ENCODE results near the gene ANXA2R.
A peak's percentile ranks its signal among the peaks of the same experiment; 100 is the strongest.
"Not testable (repeated sequence)": the region's sequence is repeated elsewhere in the genome, so short reads cannot be mapped to it uniquely, and the experiment has no call there.

ANXA2R gene

GRCh38 chr5:43040287-43041098, at the start of gene ANXA2R:
Gene ANXA2R, minus strand, starts transcription at chr5:43040319. Its CDS starts 273 bp downstream, at chr5:43040046.
- peak; percentile 91 for DNase-seq (ENCODE audit: low spot score)

DNA sequence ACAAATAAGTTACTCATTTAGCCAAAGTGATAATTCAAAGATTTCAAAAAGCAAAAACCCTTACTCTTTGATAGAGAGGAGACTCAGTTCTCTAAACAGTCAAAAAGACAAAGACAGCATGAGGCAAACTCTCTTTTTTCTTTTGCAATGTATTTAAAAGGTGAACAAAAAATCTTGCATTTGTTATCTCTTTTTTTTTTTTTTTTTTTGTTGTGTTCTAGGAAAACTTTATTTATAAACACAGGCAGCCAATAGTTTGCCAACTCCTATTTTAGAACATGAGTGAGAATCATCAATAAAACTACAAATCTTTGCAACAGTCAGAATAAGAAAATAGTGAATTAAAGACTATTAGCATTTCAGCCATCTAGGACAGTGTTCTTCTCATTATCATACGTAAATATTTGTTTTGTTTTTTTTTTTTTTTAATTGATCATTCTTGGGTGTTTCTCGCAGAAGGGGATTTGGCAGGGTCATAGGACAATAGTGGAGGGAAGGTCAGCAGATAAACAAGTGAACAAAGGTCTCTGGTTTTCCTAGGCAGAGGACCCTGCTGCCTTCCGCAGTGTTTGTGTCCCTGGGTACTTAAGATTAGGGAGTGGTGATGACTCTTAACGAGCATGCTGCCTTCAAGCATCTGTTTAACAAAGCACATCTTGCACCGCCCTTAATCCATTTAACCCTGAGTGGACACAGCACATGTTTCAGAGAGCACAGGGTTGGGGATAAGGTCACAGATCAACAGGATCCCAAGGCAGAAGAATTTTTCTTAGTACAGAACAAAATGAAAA, 46.2 kb upstream of the ANXA2R start:
- DNase-seq (ENCODE audit: low spot score) = not testable (repeated sequence)

GRCh38 chr5:43085453-43085852, 45.3 kb upstream of the ANXA2R start:
- no peak for DNase-seq (ENCODE audit: low spot score)

GRCh38 chr5:43084468-43084867, 44.3 kb upstream of the ANXA2R start:
- not testable (repeated sequence) for DNase-seq (ENCODE audit: low spot score)

DNA sequence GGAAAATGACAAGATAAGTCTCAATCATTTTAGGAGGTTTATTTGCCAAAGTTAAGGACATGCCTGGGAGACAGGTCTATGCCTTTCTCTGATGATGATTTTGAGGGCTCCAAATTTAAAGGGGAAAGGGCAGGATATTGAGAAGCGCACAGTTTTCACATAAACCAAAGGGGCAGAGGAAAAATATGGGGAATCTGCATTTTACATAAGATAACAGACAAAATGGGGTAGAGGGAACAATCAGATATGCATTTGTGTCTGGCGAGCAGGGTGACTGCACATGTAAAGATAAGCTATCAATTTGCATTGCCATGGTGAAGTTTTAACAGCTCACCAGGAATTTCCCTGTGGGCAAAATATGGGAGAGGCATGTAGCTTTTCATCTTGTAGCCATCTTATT, 41.2 kb upstream of the ANXA2R start:
- DNase-seq (ENCODE audit: low spot score) = not testable (repeated sequence)

DNA sequence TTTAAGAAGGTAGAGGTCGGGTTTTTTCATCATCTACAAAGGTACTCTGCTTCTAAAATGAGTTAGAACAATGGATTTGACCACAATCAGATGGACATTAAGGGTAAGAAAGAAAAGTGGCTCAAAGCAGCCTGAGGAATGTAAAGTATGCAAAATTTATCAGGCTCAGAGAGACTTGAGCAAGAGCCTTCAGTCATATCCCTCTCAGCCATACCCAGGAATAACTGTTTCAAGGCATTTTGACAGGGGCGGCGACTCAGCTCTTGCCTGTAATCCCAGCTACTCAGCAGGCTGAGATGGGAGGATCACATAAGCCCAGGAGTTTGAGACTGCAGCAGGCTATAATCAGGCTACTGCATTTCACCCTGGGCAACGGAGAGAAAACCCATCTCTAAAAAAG, 38.8 kb upstream of the ANXA2R start:
- DNase-seq (ENCODE audit: low spot score) = no peak

DNA sequence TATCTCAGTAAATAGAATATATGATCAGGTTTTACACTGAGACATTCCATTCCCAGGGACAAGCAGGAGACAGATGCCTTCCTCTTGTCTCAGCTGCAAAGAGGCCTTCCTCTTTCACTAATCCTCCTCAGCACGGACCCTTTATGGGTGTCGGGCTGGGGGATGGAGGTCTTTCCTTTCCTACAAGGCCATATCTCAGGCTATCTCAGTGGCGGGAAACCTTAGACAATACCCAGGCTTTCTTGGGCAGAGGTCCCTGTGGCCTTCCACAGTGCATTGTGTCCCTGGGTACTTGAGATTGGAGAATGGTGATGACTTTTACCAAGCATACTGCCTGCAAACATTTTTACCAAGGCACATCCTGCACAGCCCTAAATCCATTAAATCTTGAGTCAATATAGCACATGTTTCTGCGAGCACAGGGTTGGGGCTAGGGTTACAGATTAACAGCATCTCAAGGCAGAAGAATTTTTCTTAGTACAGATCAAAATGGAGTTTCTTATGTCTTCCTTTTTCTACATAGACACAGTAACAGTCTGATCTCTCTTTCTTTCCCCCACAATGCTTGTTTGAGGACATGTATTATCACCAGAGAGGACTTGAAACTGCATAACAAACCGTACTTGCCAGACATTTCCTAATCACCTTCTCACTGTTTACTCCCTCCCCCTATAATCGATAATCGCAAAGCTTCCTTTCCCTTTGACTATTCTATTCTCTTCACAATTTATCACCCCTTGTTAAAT, 37.5 kb upstream of the ANXA2R start:
- not testable (repeated sequence) for DNase-seq (ENCODE audit: low spot score)

GRCh38 chr5:43075319-43076293, 35.5 kb upstream of the ANXA2R start:
- no peak for DNase-seq (ENCODE audit: low spot score)

DNA sequence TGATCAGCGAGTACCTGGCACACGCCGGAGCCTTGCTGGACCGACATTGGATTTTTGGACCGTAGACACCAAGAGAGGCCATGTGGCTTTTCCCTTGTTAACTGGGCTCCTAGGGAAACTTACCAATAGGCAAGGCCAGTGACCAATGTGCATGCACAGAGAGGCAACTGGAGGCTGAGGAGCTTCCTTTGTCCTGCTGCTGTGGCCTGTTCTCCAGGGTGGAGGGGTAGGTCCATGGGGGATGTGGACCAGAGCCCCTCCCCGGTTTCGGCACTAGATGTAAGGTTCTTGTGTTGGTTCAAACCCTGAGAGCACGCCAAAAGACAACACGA, 34.8 kb upstream of the ANXA2R start:
- DNase-seq (ENCODE audit: low spot score) = no peak

DNA sequence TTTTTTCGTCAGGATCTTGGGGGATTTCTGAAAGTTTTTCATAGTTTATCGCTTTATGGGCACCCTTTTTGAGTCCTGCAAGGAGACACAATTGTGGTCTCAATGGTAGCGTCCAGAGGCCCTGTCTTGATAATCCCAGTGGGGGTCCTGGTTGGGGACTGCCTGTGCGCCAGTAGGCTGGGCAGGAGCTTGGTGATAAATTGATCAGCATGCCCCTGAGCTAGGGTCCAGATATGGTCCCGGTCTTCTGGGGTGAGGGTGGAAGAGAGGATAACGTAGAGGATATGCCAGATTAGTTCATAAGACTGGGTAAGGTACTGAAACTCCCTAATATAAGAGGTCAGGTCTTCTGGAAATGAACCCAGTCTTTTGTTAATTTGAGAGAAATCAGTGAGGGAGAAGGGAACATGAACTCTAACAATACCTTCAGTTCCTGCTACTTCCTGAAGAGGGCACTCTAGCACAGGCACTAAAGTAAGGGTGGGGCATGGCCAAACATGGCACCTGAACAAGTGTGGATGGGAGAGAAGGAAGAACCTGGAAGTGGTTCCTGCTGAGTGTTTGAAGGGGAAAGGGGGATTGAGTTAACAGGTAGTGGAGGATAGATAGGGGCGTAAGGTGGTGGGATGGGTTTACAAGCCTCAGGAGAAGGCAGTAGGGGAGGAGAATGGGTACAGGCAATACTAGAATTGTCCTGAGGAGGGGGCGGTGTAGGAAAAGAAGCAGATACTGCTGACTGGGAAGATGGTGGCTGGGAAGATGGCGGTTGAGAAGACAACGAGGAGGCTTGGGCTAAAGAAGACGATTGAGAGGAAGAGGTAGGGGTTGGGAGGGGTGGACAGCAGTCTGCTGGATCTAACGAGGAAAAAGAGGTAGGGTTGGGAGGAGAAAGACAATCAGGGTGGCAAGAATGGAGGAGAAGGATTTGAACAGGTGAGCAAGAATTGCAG, 33.8 kb upstream of the ANXA2R start:
- DNase-seq (ENCODE audit: low spot score) = peak; percentile 48

DNA sequence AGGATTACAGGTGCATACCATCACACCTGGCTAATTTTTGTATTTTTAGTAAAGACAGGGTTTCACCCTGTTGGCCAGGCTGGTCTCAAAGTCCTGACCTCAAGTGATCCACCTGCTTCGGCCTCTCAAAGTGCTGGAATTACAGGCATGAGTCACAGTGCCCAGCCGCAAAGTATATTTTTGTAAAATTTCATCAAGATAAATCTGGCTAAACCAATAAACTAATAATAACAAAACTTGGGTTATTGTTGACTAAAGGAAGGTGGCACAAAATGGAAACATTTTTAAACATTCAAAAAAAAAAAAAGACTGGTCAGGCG, 29.2 kb upstream of the ANXA2R start:
- DNase-seq (ENCODE audit: low spot score) = not testable (repeated sequence)

DNA sequence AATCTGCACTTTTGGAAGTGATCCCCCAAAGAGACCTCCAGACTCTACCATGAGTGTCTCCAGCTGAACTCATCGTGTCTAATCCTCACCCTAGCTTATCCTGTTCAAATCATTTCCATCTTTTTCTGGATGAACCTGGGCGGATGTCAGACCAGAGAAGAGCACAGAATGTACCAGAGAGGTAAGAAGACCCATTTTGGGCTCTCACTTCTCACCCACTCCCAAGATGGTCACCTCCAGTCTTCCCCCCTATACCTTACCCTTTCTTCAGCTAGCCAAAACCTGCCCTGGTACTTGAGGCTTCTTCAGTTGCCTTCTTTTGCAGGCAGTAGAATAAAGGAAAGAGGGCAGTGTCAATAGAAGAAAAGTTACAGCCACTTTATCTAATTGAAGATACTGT, 27.9 kb upstream of the ANXA2R start:
- no peak for DNase-seq (ENCODE audit: low spot score)

- DNase-seq (ENCODE audit: low spot score) = peak; percentile 83
Observed at GRCh38 chr5:43066799-43067741, 27.0 kb upstream of the ANXA2R start.

- DNase-seq (ENCODE audit: low spot score) = peak; percentile 42
Observed at GRCh38 chr5:43065948-43066798, 26.1 kb upstream of the ANXA2R start.

DNA sequence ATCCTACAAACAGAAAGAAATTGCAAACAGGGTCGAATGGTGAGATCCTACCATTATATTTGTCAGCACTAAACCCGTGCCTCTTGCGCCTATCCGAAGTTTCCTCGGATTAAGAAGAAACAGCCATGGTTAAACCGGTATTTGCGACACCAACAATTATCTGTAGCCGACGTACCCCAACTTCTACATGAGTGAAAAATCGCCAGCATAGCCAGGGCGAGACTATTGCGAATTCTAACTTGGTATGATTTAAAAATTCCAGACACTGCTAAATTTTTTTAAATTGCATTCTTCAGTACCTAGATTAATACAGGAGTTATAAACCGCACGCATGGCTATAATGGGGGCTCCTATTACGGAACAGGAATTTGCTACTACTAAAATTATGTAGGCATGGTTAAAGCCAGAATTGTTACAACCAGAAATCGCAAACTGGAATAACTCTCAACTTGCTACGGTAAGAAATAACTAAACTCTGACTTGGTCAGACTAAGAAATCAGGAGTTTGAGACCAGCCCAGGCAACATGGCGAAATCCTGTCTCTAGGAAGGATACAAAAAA, 25.3 kb upstream of the ANXA2R start:
- peak; percentile 54 for DNase-seq (ENCODE audit: low spot score)

GRCh38 chr5:43063721-43064171, 23.6 kb upstream of the ANXA2R start:
- DNase-seq (ENCODE audit: low spot score) = no peak

DNA sequence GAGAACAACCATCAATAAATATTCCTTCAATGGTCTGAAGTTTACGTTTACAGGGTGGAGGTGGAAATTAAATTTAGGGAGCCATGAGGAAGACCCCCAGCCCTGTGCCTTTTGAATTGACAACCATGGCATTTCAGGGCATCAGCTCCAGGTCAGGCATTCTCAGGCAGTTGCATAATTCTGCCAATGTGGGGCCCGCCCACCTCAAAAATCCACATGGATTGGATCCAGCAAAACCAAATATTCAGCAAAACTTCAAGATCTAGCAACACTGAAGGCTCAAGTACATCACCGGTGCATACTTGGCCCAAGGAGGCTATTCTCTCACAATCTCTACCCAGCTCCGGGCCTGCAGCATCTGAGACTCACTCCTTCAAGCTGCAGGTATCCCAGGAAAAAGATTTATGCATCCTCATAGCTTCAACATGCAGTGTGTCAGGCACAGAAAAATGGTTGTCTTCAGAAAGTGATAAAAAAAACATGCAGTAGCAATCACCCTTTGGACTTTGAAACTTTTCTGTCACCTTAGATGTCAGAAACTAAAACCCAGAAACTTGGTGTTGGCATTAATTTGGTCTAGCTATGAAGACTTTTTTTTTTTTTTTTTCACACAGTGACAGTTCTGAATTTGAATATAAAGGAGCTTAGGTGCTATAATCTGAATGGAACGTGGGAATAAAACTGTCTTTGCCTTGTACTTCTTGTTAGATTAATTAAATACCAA, 21.4 kb upstream of the ANXA2R start:
- DNase-seq (ENCODE audit: low spot score) = no peak
